PC-9 (cell line): ENCODE results near the gene ABCB9. TPM values are rescaled to one million over a fixed set of nuclear protein-coding genes. Genes with fewer than 3 reads are reported as not detected.

Source experiments
- BruUV-seq: library from RNA; stranded (reverse); fragments of 400-500 nt; replicated peaks from 2 replicates; lab custom pipeline; 2021; lab: Mats Ljungman, UMichigan
- CTCF ChIA-PET: fragments of 300-600 bp; sonication (Branson Sonifier 250); formaldehyde crosslinking; loops from one replicate; lab custom pipeline; 2022; ENCODE audit warnings: antibody characterized with exemption; lab: Charles Lee
- POLR2A ChIA-PET: fragments of 300-600 bp; sonication (Branson Sonifier 250); formaldehyde crosslinking; loops from one replicate; lab custom pipeline; 2022; ENCODE audit warnings: antibody characterized with exemption; ENCODE audit not compliant: unreplicated experiment; lab: Charles Lee
- DNase-seq, 2 experiments: peaks; one replicate each; pipeline versions ENCODE4 v3.0.0 to v3.0.0-alpha.2; 2015 to 2022; ENCODE audit warnings: mixed read lengths in 1 of 2
- H2AFZ ChIP-seq: fragments of 200-600 bp; sonication (generic); 2 replicates; pipeline ENCODE4 v1.8.1; 2017; ENCODE audit warnings: antibody characterized with exemption
- H3F3A ChIP-seq: fragments of 200-600 bp; sonication (generic); 2 replicates; pipeline ENCODE4 v1.8.1; 2017; ENCODE audit warnings: antibody characterized with exemption, mild to moderate bottlenecking, low read depth; ENCODE audit not compliant: insufficient read depth
- H3K27ac ChIP-seq: fragments of 200-600 bp; sonication (generic); 2 replicates; pipeline ENCODE4 v1.6.1; 2016; ENCODE audit warnings: mixed run types
- H3K27me3 ChIP-seq: fragments of 200-600 bp; sonication (generic); 2 replicates; pipeline ENCODE4 v1.6.1; 2016; ENCODE audit warnings: low read depth, mixed run types; ENCODE audit not compliant: insufficient read depth
- H3K36me3 ChIP-seq: fragments of 200-600 bp; sonication (generic); 2 replicates; pipeline ENCODE4 v1.6.1; 2016; ENCODE audit warnings: low read depth, mixed run types
- H3K4me1 ChIP-seq: fragments of 200-600 bp; sonication (generic); replicated peaks from 2 replicates; pipeline ENCODE4 v1.6.1; 2016; ENCODE audit warnings: mixed run types; ENCODE audit not compliant: insufficient read depth
- H3K4me2 ChIP-seq: fragments of 200-600 bp; sonication (generic); 2 replicates; pipeline ENCODE4 v1.6.1; 2017; ENCODE audit warnings: mixed run types
- H3K4me3 ChIP-seq: fragments of 200-600 bp; sonication (generic); 2 replicates; pipeline ENCODE4 v1.6.1; 2016; ENCODE audit warnings: mixed run types
- H3K79me2 ChIP-seq: fragments of 200-600 bp; sonication (generic); 2 replicates; pipeline ENCODE4 v1.6.1; 2017; ENCODE audit warnings: low read depth, mixed run types
- H3K9me2 ChIP-seq: fragments of 200-600 bp; sonication (generic); 2 replicates; pipeline ENCODE4 v1.8.1; 2017; ENCODE audit warnings: mild to moderate bottlenecking; ENCODE audit not compliant: insufficient read depth
- H3K9me3 ChIP-seq: fragments of 200-600 bp; sonication (generic); 2 replicates; pipeline ENCODE4 v1.8.1; 2016; ENCODE audit warnings: low read depth; ENCODE audit not compliant: insufficient read depth
- H4K20me1 ChIP-seq: fragments of 200-600 bp; sonication (generic); 2 replicates; pipeline ENCODE4 v1.8.1; 2017; ENCODE audit not compliant: insufficient read depth
- CTCF ChIP-seq: fragments of 200-600 bp; sonication (generic); conservative IDR thresholded peaks from 2 replicates; pipeline ENCODE4 v1.6.1; 2017; ENCODE audit warnings: mixed run types, antibody characterized with exemption, mild to moderate bottlenecking, moderate library complexity
- EZH2 ChIP-seq: fragments of 200-600 bp; sonication (generic); IDR thresholded peaks from 2 replicates; pipeline ENCODE4 v1.8.0; 2017; ENCODE audit warnings: antibody characterized with exemption, low read depth
- intact Hi-C: fragments of 100-400 bp; cut with micrococcal nuclease; formaldehyde crosslinking; loops from one replicate; pipeline ENCODE4 v1.10.0; 2022; ENCODE audit not compliant: unreplicated experiment
- total RNA-seq: library from RNA; stranded (reverse); gene quantifications from 2 replicates; pipeline ENCODE4 v1.2.3, GENCODE V29; 2021

The ABCB9 gene
- total RNA-seq, 1 experiment from 2014 or later = 13.0 TPM

GRCh38 chr12:123011701-123012100, 45.4 kb upstream of the ABCB9 start:
- no TSS peak for BruUV-seq

GRCh38 chr12:123010681-123011080, 44.4 kb upstream of the ABCB9 start:
- Histone ChIP-seq H3F3A (no peaks in the 10 kb centered on the region), H3K9me2 (no peaks in the 10 kb centered on the region), H3K36me3 (no peaks in the 10 kb centered on the region), H2AFZ (no peak overlapping the region), H4K20me1 (no peaks in the 10 kb centered on the region), H3K4me2 (no peak overlapping the region), H3K4me1 (no peaks in the 10 kb centered on the region), H3K9me3 (no peaks in the 10 kb centered on the region), H3K4me3 (no peak overlapping the region), H3K79me2 (no peaks in the 10 kb centered on the region), H3K27me3 (no peaks in the 10 kb centered on the region), H3K27ac (no peak overlapping the region)
- intact Hi-C loops = no loop called here
- ChIA-PET CTCF (no interaction called here), POLR2A (no interaction called here)
- TF ChIP-seq EZH2 = no peak
- TF ChIP-seq CTCF = no peak
- BruUV-seq = no TSS peak
- DNase-seq = no peak

More at GRCh38 chr12:123011701-123012100, 45.4 kb upstream of the ABCB9 start:
- H3K4me1 ChIP-seq = no peaks in the 10 kb centered on the region
- TF ChIP-seq CTCF (no peak), EZH2 (no peak)
- no peak overlapping the region for H2AFZ ChIP-seq
- no peaks in the 10 kb centered on the region for H3K79me2 ChIP-seq
- CTCF ChIA-PET = no interaction called here
- H3K27me3 ChIP-seq = no peaks in the 10 kb centered on the region
- DNase-seq = no peak
- H3K4me3 ChIP-seq = no peak overlapping the region
- H3K9me3 ChIP-seq = no peaks in the 10 kb centered on the region
- POLR2A ChIA-PET = no interaction called here
- no peaks in the 10 kb centered on the region for H3K36me3 ChIP-seq
- no peaks in the 10 kb centered on the region for H4K20me1 ChIP-seq
- no peak overlapping the region for H3K27ac ChIP-seq
- no peaks in the 10 kb centered on the region for H3F3A ChIP-seq
- no peak overlapping the region for H3K4me2 ChIP-seq
- H3K9me2 ChIP-seq = no peaks in the 10 kb centered on the region
- intact Hi-C loops = no loop called here

- no peak overlapping the region for H3K4me3 ChIP-seq
- H3K4me2 ChIP-seq = no peak overlapping the region
- intact Hi-C loops = no loop called here
- H3K27ac ChIP-seq = no peak overlapping the region
- BruUV-seq = no TSS peak
- no peaks in the 10 kb centered on the region for H3K9me2 ChIP-seq
- no peaks in the 10 kb centered on the region for H4K20me1 ChIP-seq
- H3K79me2 ChIP-seq = no peaks in the 10 kb centered on the region
- DNase-seq = no peak
- no peaks in the 10 kb centered on the region for H3K4me1 ChIP-seq
- CTCF ChIA-PET = no interaction called here
- POLR2A ChIA-PET = no interaction called here
- H3K36me3 ChIP-seq = no peaks in the 10 kb centered on the region
- H2AFZ ChIP-seq = no peak overlapping the region
- TF ChIP-seq EZH2 = no peak
- TF ChIP-seq CTCF = no peak
- no peaks in the 10 kb centered on the region for H3K27me3 ChIP-seq
- H3F3A ChIP-seq = no peaks in the 10 kb centered on the region
- no peaks in the 10 kb centered on the region for H3K9me3 ChIP-seq
Measured at GRCh38 chr12:123010110-123010509, 43.8 kb upstream of the ABCB9 start.
